GM12801 (cell line): Measurements from ENCODE around the gene OR51E2.

ENCODE experiments used
- CTCF ChIP-seq: IDR thresholded peaks from one replicate; pipeline ENCODE4 v1.5.1; 2011; ENCODE audit warnings: control low read depth; ENCODE audit not compliant: insufficient read length; ENCODE audit errors: extremely low read depth

The OR51E2 gene

GRCh38 chr11:4700436-4700820, 2.8 kb upstream of the OR51E2 start:
- TF ChIP-seq CTCF, result no peak

GRCh38 chr11:4699697-4700435, 2.2 kb upstream of the OR51E2 start:
- TF ChIP-seq CTCF, result no peak

GRCh38 chr11:4695442-4695841, 2.2 kb downstream of the OR51E2 start:
- TF ChIP-seq CTCF, result no peak

GRCh38 chr11:4684631-4685285, 12.9 kb downstream of the OR51E2 start:
- no peak for TF ChIP-seq CTCF

- TF ChIP-seq CTCF, result no peak
These were observed 14.8 kb downstream of the OR51E2 start for GRCh38 chr11:4682623-4683419.

GRCh38 chr11:4680341-4680740, 17.3 kb downstream of the OR51E2 start:
- no peak for TF ChIP-seq CTCF

GRCh38 chr11:4677948-4678347, 19.7 kb downstream of the OR51E2 start:
- no peak for TF ChIP-seq CTCF
